H1 (cell line): ENCODE measurements around the gene EDDM3A. TPM values are rescaled to one million over a fixed set of nuclear protein-coding genes. Genes with fewer than 3 reads are reported as not detected.

Experiments
- ASH2L ChIP-seq: fragments of 200-600, 300-600 bp; sonication (generic); IDR thresholded peaks from one replicate; pipeline ENCODE4 v1.7.1; 2017; ENCODE audit warnings: low read length
- CHD7 ChIP-seq: fragments of 300-600 bp; sonication (generic); IDR thresholded peaks from 2 replicates; pipeline ENCODE4 v1.7.1; 2012; ENCODE audit warnings: low read length, moderate library complexity, mild to moderate bottlenecking, inconsistent platforms; ENCODE audit not compliant: insufficient replicate concordance
- CTBP2 ChIP-seq: IDR thresholded peaks from 2 replicates; pipeline ENCODE4 v1.7.0; 2011; ENCODE audit warnings: borderline replicate concordance, mild to moderate bottlenecking, moderate library complexity, mixed read lengths, low read length; ENCODE audit not compliant: insufficient read depth, insufficient read length
- FOSL1 ChIP-seq: IDR thresholded peaks from 2 replicates; pipeline ENCODE4 v1.6.1; 2011; ENCODE audit warnings: mild to moderate bottlenecking, low read depth, low read length, moderate library complexity; ENCODE audit not compliant: insufficient read depth
- RBBP5 ChIP-seq: IDR thresholded peaks from 2 replicates; pipeline ENCODE4 v1.7.1; 2012; ENCODE audit warnings: low read depth, mild to moderate bottlenecking, inconsistent platforms, low read length, moderate library complexity, borderline replicate concordance
- TEAD4 ChIP-seq: IDR thresholded peaks from 2 replicates; pipeline ENCODE4 v1.6.1; 2012; ENCODE audit warnings: low read depth, low read length, inconsistent platforms, mixed read lengths
- YY1 ChIP-seq: IDR thresholded peaks from 2 replicates; pipeline ENCODE4 v1.6.1; 2011; ENCODE audit warnings: low read depth, mild to moderate bottlenecking, low read length
- polyA plus RNA-seq, 7 experiments: library from polyadenylated mRNA; depleted of rRNA in 3 of 7; stranded (reverse) in 5 of 7; unstranded in 2 of 7; fragments of >200 nt in 5 of 7; fragments of 200-250 nt in 2 of 7; gene quantifications; 1 replicate in 5 of 7; 2 replicates in 1 of 7; 4 replicates in 1 of 7; pipeline versions ENCODE4 v1.2.1 to v1.2.3, GENCODE V29; 2011 to 2013; ENCODE audit warnings: missing spikeins in 2 of 7, mixed read lengths in 2 of 7
- total RNA-seq: library from RNA; stranded (reverse); fragmentation: NEBNext Ultra II Directional; extraction: Animal tissue kit (Norgen Biotek cat#: 25700); gene quantifications from 2 replicates; pipeline ENCODE4 v1.2.1, GENCODE V29; 2021
- TF ChIP-seq, protein P1 (sequence below): IDR thresholded peaks from 2 replicates; pipeline ENCODE4 v1.6.1; 2012; ENCODE audit warnings: inconsistent platforms
- TF ChIP-seq, protein P2 (sequence below): IDR thresholded peaks from 2 replicates; pipeline ENCODE4 v1.6.1; 2012; ENCODE audit warnings: low read length, inconsistent platforms

Gene EDDM3A
- total and polyA plus RNA-seq, 2 of the 8 experiments (the other 6 are each of a cell fraction or from before 2014, with no cell fraction given) = 0.09 TPM; not detected in 1

DNA sequence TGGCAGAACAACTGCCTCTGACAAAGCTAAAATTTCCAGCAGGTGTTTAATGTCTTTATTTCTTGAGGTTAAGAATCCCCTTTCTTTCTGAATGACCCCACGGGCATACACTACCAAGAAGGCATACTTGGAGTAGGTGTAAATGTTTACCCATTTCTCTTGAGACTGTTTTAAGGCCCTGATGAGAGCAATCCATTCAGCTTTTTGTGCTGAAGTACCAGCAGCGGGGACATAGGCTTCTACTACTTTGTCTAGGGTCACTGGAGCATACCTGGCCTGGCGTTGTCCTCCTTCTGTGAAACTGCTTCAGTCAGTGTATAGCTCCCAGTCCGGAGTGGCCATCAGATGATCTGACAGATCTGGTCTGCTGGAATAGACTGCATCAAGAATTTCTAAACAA is 34.4 kb upstream of the EDDM3A start (continued):
- TF ChIP-seq CHD7 (no peak), CTBP2 (no peak), RBBP5 (no peak), YY1 (no peak), TEAD4 (no peak), FOSL1 (no peak), ASH2L (no peak)
- TF ChIP-seq, protein P1, sequence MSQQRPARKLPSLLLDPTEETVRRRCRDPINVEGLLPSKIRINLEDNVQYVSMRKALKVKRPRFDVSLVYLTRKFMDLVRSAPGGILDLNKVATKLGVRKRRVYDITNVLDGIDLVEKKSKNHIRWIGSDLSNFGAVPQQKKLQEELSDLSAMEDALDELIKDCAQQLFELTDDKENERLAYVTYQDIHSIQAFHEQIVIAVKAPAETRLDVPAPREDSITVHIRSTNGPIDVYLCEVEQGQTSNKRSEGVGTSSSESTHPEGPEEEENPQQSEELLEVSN = no peak
- TF ChIP-seq, protein P2, sequence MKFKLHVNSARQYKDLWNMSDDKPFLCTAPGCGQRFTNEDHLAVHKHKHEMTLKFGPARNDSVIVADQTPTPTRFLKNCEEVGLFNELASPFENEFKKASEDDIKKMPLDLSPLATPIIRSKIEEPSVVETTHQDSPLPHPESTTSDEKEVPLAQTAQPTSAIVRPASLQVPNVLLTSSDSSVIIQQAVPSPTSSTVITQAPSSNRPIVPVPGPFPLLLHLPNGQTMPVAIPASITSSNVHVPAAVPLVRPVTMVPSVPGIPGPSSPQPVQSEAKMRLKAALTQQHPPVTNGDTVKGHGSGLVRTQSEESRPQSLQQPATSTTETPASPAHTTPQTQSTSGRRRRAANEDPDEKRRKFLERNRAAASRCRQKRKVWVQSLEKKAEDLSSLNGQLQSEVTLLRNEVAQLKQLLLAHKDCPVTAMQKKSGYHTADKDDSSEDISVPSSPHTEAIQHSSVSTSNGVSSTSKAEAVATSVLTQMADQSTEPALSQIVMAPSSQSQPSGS = no peak
